CD4-positive, alpha-beta T cell (primary cell): ENCODE results near the gene MAST2. TPM values are rescaled to one million over a fixed set of nuclear protein-coding genes. Genes with fewer than 3 reads are reported as not detected.
"Not testable (repeated sequence)": the region's sequence is repeated elsewhere in the genome, so short reads cannot be mapped to it uniquely, and the experiment has no call there.

Source experiments
- ATAC-seq: fragments of 200-7000 bp; cut with Tn5 transposase; one replicate; pipeline ENCODE4 v1.10.0; 2022; ENCODE audit warnings: mild to moderate bottlenecking; ENCODE audit not compliant: poor library complexity
- CTCF ChIA-PET: fragments of 350-600 bp; sonication (Branson Sonifier 250); formaldehyde crosslinking; loops from one replicate; lab custom pipeline; 2021; ENCODE audit warnings: antibody characterized with exemption, inconsistent platforms; lab: Charles Lee
- POLR2A ChIA-PET: fragments of 350-600 bp; sonication (Branson Sonifier 250); formaldehyde crosslinking; loops from one replicate; lab custom pipeline; 2021; ENCODE audit warnings: antibody characterized with exemption, inconsistent platforms; lab: Charles Lee
- DNase-seq, 14 experiments: peaks; one replicate each; pipeline ENCODE4 v3.0.0-alpha.2; 2013 to 2020; ENCODE audit warnings: mixed read lengths in 2 of 14
- H3K27ac ChIP-seq, 2 donors: one replicate each; pipeline versions ENCODE4 v1.5.1 to v1.7.0; 2013; ENCODE audit warnings: low read length in 2 of 2, low read depth in 1 of 2, mild to moderate bottlenecking in 1 of 2
- H3K27me3 ChIP-seq, 2 experiments: 1 replicate in 1 of 2; 2 replicates in 1 of 2; pipeline versions ENCODE4 v1.6.1 to v1.7.0; 2013; ENCODE audit warnings: low read length in 2 of 2, control low read depth in 1 of 2, mild to moderate bottlenecking in 1 of 2, moderate library complexity in 1 of 2; ENCODE audit not compliant: insufficient read depth in 2 of 2, control insufficient read depth in 1 of 2
- H3K36me3 ChIP-seq: one replicate; pipeline ENCODE4 v1.6.1; 2013; ENCODE audit warnings: low read length, control low read depth; ENCODE audit not compliant: insufficient read depth
- H3K4me1 ChIP-seq: one replicate; pipeline ENCODE4 v1.6.1; 2013; ENCODE audit warnings: low read length, control low read depth; ENCODE audit not compliant: insufficient read depth
- H3K4me3 ChIP-seq: one replicate; pipeline ENCODE4 v1.5.1; 2013; ENCODE audit warnings: mild to moderate bottlenecking, low read length, moderate library complexity
- H3K9me3 ChIP-seq, 2 experiments: 1 replicate in 1 of 2; 2 replicates in 1 of 2; pipeline versions ENCODE4 v1.6.1 to v1.7.0; 2013; ENCODE audit warnings: low read length in 2 of 2, mild to moderate bottlenecking in 2 of 2, control low read depth in 1 of 2, moderate library complexity in 1 of 2; ENCODE audit not compliant: control insufficient read depth in 1 of 2, insufficient read depth in 1 of 2
- H3K27ac Mint-ChIP-seq: one replicate; pipeline ENCODE4 v1.8.0; 2020; ENCODE audit warnings: mixed read lengths
- H3K27me3 Mint-ChIP-seq: one replicate; pipeline ENCODE4 v1.8.0; 2021; ENCODE audit warnings: mixed read lengths
- H3K36me3 Mint-ChIP-seq: one replicate; pipeline ENCODE4 v1.8.0; 2021; ENCODE audit warnings: low read depth, mixed read lengths
- H3K4me1 Mint-ChIP-seq: one replicate; pipeline ENCODE4 v1.8.0; 2021; ENCODE audit warnings: low read depth, mixed read lengths
- H3K4me3 Mint-ChIP-seq: one replicate; pipeline ENCODE4 v1.8.0; 2020; ENCODE audit warnings: mild to moderate bottlenecking, mixed read lengths
- H3K9me3 Mint-ChIP-seq: one replicate; pipeline ENCODE4 v1.8.0; 2020; ENCODE audit warnings: mixed read lengths
- intact Hi-C, 2 experiments: fragments of 100-400 bp; cut with DNase I in 1 of 2; cut with micrococcal nuclease in 1 of 2; formaldehyde crosslinking; loops; one replicate each; pipeline versions ENCODE4 v1.15.1 to v1.9.0; 2023 to 2025; cut with DNase I, micrococcal nuclease
- total RNA-seq, 174 experiments: library from RNA in 2 of 174; stranded (reverse) in 2 of 174; gene quantifications; one replicate each; pipeline ENCODE4 v1.2.3 and lab custom pipeline; 2021 to 2026
- TF ChIP-seq, protein P1 (sequence below): fragments of 200-600 bp; IDR thresholded peaks from one replicate; pipeline ENCODE4 v1.8.0; 2022; ENCODE audit warnings: antibody characterized with exemption, mild to moderate bottlenecking

MAST2 gene
- total RNA-seq, 2 experiments from 2014 or later = 5.7 to 6.5 TPM

DNA sequence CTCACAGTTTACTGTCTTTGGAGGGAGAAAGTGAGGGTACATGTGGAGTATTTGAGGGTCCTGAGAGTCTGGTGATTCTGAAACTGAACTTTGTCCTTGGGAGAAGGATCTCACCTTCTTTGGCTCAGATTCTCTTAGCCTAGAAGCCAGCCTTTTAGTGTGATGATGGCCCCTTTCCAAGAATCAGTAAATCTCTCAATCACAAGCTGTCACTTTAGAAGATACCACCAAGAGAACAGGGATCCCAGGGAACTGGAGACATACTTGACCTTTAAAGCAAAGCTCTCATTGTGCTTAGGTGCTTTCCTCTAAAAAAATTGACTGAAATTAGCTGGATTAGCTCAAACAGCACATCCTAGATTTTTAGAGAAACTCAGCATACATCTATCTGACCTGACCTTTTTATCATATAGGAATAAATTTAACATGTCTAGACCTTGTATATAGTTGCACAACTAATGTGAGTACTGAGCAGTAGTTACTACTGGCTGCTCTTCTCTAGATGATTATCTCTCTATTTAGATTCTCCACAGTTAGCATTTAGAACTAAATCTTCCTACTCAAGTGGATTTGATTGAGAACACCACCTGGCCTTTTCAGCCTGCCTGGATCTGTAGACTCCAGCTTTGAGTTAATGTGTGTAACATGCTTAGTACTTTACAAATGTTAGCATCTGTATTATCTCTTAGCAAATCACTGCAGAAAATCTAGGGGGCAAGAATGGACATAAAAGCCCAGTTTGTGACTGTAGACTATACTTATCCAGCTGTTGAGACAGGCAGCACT is 157.7 kb downstream of the MAST2 start:
- Mint-ChIP-seq H3K9me3 (no peaks in the 10 kb centered on the region), H3K4me1 (no peaks in the 10 kb centered on the region), H3K36me3 (peaks cover 4% of the 10 kb centered on the region), H3K4me3 (no peak overlapping the region), H3K27ac (no peak overlapping the region), H3K27me3 (no peaks in the 10 kb centered on the region)
- Histone ChIP-seq H3K27me3 (no peaks in the 10 kb centered on the region), H3K36me3 (no peaks in the 10 kb centered on the region), H3K4me1 (no peaks in the 10 kb centered on the region), H3K27ac (no peak overlapping the region), H3K4me3 (no peak overlapping the region), H3K9me3 (no peaks in the 10 kb centered on the region)
- intact Hi-C loops = no loop called here
- TF ChIP-seq, protein P1, sequence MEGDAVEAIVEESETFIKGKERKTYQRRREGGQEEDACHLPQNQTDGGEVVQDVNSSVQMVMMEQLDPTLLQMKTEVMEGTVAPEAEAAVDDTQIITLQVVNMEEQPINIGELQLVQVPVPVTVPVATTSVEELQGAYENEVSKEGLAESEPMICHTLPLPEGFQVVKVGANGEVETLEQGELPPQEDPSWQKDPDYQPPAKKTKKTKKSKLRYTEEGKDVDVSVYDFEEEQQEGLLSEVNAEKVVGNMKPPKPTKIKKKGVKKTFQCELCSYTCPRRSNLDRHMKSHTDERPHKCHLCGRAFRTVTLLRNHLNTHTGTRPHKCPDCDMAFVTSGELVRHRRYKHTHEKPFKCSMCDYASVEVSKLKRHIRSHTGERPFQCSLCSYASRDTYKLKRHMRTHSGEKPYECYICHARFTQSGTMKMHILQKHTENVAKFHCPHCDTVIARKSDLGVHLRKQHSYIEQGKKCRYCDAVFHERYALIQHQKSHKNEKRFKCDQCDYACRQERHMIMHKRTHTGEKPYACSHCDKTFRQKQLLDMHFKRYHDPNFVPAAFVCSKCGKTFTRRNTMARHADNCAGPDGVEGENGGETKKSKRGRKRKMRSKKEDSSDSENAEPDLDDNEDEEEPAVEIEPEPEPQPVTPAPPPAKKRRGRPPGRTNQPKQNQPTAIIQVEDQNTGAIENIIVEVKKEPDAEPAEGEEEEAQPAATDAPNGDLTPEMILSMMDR = no peak
- POLR2A ChIA-PET = no interaction called here
- CTCF ChIA-PET = no interaction called here
- DNase-seq (no peak), ATAC-seq (no peak)

DNA sequence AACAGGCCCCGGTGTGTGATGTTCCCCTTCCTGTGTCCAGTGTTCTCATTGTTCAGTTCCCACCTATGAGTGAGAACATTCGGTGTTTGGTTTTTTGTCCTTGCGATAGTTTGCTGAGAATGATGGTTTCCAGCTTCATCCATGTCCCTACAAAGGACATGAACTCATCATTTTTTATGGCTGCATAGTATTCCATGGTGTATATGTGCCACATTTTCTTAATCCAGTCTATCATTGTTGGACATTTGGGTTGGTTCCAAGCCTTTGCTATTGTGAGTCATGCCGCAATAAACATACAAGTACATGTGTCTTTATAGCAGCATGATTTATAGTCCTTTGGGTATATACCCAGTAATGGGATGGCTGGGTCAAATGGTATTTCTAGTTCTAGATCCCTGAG is 158.5 kb downstream of the MAST2 start:
- intact Hi-C loops, POLR2A ChIA-PET, H3K4me1 ChIP-seq, H3K9me3 ChIP-seq, H3K36me3 ChIP-seq, H3K4me3 ChIP-seq, H3K27ac Mint-ChIP-seq, H3K27ac ChIP-seq, H3K4me1 Mint-ChIP-seq, H3K27me3 ChIP-seq, H3K9me3 Mint-ChIP-seq, CTCF ChIA-PET, H3K4me3 Mint-ChIP-seq, DNase-seq, ATAC-seq, H3K27me3 Mint-ChIP-seq, H3K36me3 Mint-ChIP-seq: not testable (repeated sequence)

DNA sequence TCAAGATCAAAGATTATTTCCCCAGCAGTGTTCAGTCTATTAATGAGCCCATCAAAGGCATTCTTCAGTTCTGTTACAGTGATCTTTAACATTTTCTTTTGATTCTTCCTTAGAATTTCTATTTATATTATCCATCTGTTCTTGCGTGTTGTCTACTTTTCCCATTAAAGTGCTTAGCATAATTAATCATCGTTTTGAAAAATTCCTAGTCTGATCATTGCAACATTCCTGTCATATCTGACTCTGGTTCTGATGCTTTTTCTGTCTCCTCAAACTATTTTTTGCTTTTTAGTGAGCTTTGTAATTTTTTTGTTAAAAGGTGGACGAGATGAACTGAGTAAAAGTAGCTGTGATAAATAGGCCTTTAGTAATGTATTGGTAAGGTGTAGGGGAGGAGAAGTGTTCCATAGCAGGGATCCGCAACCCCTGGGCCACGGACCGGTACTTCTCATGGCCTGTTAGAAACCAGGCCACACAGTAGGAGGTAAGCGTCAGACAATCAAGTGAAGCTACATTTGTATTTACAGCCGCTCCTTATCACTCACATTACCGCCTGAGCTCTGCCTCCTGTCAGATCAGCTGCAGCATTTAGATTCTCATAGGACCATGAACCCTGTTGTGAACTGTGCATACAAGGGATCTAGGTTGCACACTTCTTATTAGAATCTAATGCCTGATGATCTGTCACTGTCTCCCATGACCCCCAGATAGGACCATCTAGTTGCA is 165.7 kb downstream of the MAST2 start:
- no peak for DNase-seq
- POLR2A ChIA-PET = no interaction called here
- intact Hi-C loops = no loop called here
- Mint-ChIP-seq H3K4me3 (no peak overlapping the region), H3K9me3 (no peaks in the 10 kb centered on the region), H3K27me3 (no peaks in the 10 kb centered on the region), H3K4me1 (no peaks in the 10 kb centered on the region), H3K27ac (no peak overlapping the region), H3K36me3 (no peaks in the 10 kb centered on the region)
- ATAC-seq = no peak
- TF ChIP-seq, protein P1 = no peak
- H3K27me3 ChIP-seq = no peaks in the 10 kb centered on the region
- no peak overlapping the region for H3K27ac ChIP-seq
- CTCF ChIA-PET = no interaction called here
- no peak overlapping the region for H3K4me3 ChIP-seq
- no peaks in the 10 kb centered on the region for H3K9me3 ChIP-seq
- no peaks in the 10 kb centered on the region for H3K4me1 ChIP-seq
- no peaks in the 10 kb centered on the region for H3K36me3 ChIP-seq
